WTC11 (cell line): ENCODE data around the gene RNASEL. TPM values are rescaled to one million over a fixed set of nuclear protein-coding genes. Genes with fewer than 3 reads are reported as not detected.
"Not testable (repeated sequence)": the region's sequence is repeated elsewhere in the genome, so short reads cannot be mapped to it uniquely, and the experiment has no call there.

Source experiments
- ATAC-seq: fragments of 200-7000 bp; cut with Tn5 transposase; 2 replicates; pipeline ENCODE4 v1.10.0; 2021; ENCODE audit warnings: mild to moderate bottlenecking, moderate library complexity
- CTCF ChIA-PET: fragments of 300-600 bp; sonication (Branson Sonifier 250); formaldehyde crosslinking; loops from one replicate; lab custom pipeline; 2021; ENCODE audit warnings: antibody characterized with exemption; lab: Charles Lee
- POLR2A ChIA-PET: fragments of 350-600 bp; sonication (Branson Sonifier 250); formaldehyde crosslinking; loops from one replicate; lab custom pipeline; 2021; ENCODE audit warnings: antibody characterized with exemption; lab: Charles Lee
- DNase-seq: peaks from one replicate; pipeline ENCODE4 v3.0.0; 2021; ENCODE audit warnings: low spot score
- H3K27ac Mint-ChIP-seq: 2 replicates; pipeline ENCODE4 v1.8.0; 2021; ENCODE audit warnings: mixed read lengths
- H3K27me3 Mint-ChIP-seq: 2 replicates; pipeline ENCODE4 v1.8.0; 2021; ENCODE audit warnings: low read depth, mild to moderate bottlenecking, moderate library complexity, mixed read lengths
- H3K36me3 Mint-ChIP-seq: 2 replicates; pipeline ENCODE4 v1.8.0; 2021; ENCODE audit warnings: mixed read lengths
- H3K4me1 Mint-ChIP-seq: 2 replicates; pipeline ENCODE4 v1.8.0; 2022; ENCODE audit warnings: mixed read lengths
- H3K4me3 Mint-ChIP-seq: 2 replicates; pipeline ENCODE4 v1.8.0; 2021; ENCODE audit warnings: mild to moderate bottlenecking, moderate library complexity, mixed read lengths
- H3K9me3 Mint-ChIP-seq: 2 replicates; pipeline ENCODE4 v1.8.0; 2021; ENCODE audit warnings: mixed read lengths
- CREB1 ChIP-seq: sonication (generic); formaldehyde crosslinking; IDR thresholded peaks from 2 replicates; pipeline ENCODE4 v1.8.0; 2023; ENCODE audit warnings: mild to moderate bottlenecking, missing genetic modification reagents
- ELF4 ChIP-seq: sonication (generic); formaldehyde crosslinking; IDR thresholded peaks from 2 replicates; pipeline ENCODE4 v1.8.1; 2022; ENCODE audit warnings: low read depth, mild to moderate bottlenecking, moderate library complexity, missing genetic modification reagents
- GRHL2 ChIP-seq: fragments of 250-450 bp; sonication (Bioruptor Pico); IDR thresholded peaks from 2 replicates; pipeline ENCODE4 v1.8.0; 2022; ENCODE audit warnings: mild to moderate bottlenecking, moderate library complexity; ENCODE audit not compliant: insufficient replicate concordance, severe bottlenecking
- GTF2I ChIP-seq: fragments of 250-450 bp; sonication (Bioruptor Pico); conservative IDR thresholded peaks from 2 replicates; pipeline ENCODE4 v1.4.0; 2021; ENCODE audit warnings: mild to moderate bottlenecking
- HMGA2 ChIP-seq: fragments of 250-450 bp; sonication (Bioruptor Pico); IDR thresholded peaks from 2 replicates; pipeline ENCODE4 v1.4.0; 2021; ENCODE audit warnings: mild to moderate bottlenecking, moderate library complexity
- IRF2 ChIP-seq: sonication (generic); formaldehyde crosslinking; IDR thresholded peaks from 2 replicates; pipeline ENCODE4 v1.8.0; 2022; ENCODE audit warnings: low read depth, missing genetic modification reagents, borderline replicate concordance
- JUN ChIP-seq: sonication (generic); formaldehyde crosslinking; IDR thresholded peaks from 2 replicates; pipeline ENCODE4 v1.8.0; 2023; ENCODE audit warnings: mild to moderate bottlenecking, missing genetic modification reagents
- MXD4 ChIP-seq: fragments of 250-450 bp; sonication (Bioruptor Pico); IDR thresholded peaks from 2 replicates; pipeline ENCODE4 v1.8.0; 2021; ENCODE audit warnings: mild to moderate bottlenecking, moderate library complexity, borderline replicate concordance
- MYBL2 ChIP-seq: sonication (generic); formaldehyde crosslinking; IDR thresholded peaks from 2 replicates; pipeline ENCODE4 v1.8.1; 2023; ENCODE audit warnings: mild to moderate bottlenecking, moderate library complexity, missing genetic modification reagents
- TCF7 ChIP-seq: sonication (generic); formaldehyde crosslinking; IDR thresholded peaks from 2 replicates; pipeline ENCODE4 v1.8.0; 2022; ENCODE audit warnings: mild to moderate bottlenecking, low read depth, missing genetic modification reagents, moderate library complexity
- ZNF219 ChIP-seq: sonication (generic); formaldehyde crosslinking; IDR thresholded peaks from 2 replicates; pipeline ENCODE4 v1.8.0; 2023; ENCODE audit warnings: missing genetic modification reagents, mild to moderate bottlenecking, borderline replicate concordance
- ZNF317 ChIP-seq: sonication (generic); formaldehyde crosslinking; IDR thresholded peaks from 2 replicates; pipeline ENCODE4 v1.8.1; 2023; ENCODE audit warnings: low read depth, mild to moderate bottlenecking, moderate library complexity, missing genetic modification reagents, borderline replicate concordance
- total RNA-seq: library from RNA; stranded (reverse); gene quantifications from 3 replicates; pipeline ENCODE4 v1.2.3, GENCODE V29; 2021
- TF ChIP-seq, protein P1 (sequence below): fragments of 250-450 bp; sonication (Bioruptor Pico); IDR thresholded peaks from 2 replicates; pipeline ENCODE4 v1.9.0; 2021; ENCODE audit warnings: mild to moderate bottlenecking, borderline replicate concordance
- TF ChIP-seq, protein P2 (sequence below): sonication (generic); formaldehyde crosslinking; IDR thresholded peaks from 2 replicates; pipeline ENCODE4 v1.8.0; 2022; ENCODE audit warnings: mild to moderate bottlenecking, missing genetic modification reagents
- TF ChIP-seq, protein P3 (sequence below): sonication (generic); formaldehyde crosslinking; IDR thresholded peaks from 2 replicates; pipeline ENCODE4 v1.8.1; 2023; ENCODE audit warnings: mild to moderate bottlenecking, moderate library complexity, missing genetic modification reagents
- TF ChIP-seq, protein P4 (sequence below): sonication (generic); formaldehyde crosslinking; IDR thresholded peaks from 2 replicates; pipeline ENCODE4 v1.8.0; 2023; ENCODE audit warnings: mild to moderate bottlenecking, missing genetic modification reagents
- TF ChIP-seq, protein P5 (sequence below): sonication (generic); formaldehyde crosslinking; IDR thresholded peaks from 2 replicates; pipeline ENCODE4 v1.8.0; 2022; ENCODE audit warnings: mild to moderate bottlenecking, missing genetic modification reagents

The RNASEL gene
- total RNA-seq, 1 experiment from 2014 or later: 0.77 TPM

DNA sequence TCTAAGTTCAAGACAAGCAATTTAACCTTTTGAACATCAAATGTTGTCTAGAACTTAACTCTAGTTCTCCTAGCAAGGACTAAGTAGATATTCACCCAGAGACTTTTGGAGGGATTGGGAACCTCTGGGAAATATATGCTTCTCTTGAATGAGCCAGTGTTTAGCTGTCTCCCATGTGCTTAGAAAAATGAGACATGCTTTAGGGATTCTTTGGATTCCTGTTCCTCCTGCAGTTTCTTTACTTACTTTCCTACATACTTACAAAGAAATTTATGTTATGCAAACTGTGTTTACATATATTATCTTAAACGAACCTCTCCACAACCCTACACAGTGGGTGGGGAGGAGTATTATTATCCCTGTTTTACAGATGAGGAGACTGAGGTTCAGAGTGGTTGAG is 39.2 kb downstream of the RNASEL start:
- no peaks in the 10 kb centered on the region; the same call in 1 of the 2 replicates for H3K36me3 Mint-ChIP-seq
- ChIA-PET POLR2A (no interaction called here), CTCF (no interaction called here)
- no peak for TF ChIP-seq ELF4
- no peak for TF ChIP-seq JUN (CRISPR knock-in tag)
- H3K27ac Mint-ChIP-seq: no peak overlapping the region
- H3K4me1 Mint-ChIP-seq: no peaks in the 10 kb centered on the region
- DNase-seq (no peak), ATAC-seq (no peak)
- peaks cover 20% of the 10 kb centered on the region for H3K9me3 Mint-ChIP-seq
- no peak overlapping the region for H3K4me3 Mint-ChIP-seq
- peaks cover 6% of the 10 kb centered on the region; the same call in 1 of the 2 replicates for H3K27me3 Mint-ChIP-seq

DNA sequence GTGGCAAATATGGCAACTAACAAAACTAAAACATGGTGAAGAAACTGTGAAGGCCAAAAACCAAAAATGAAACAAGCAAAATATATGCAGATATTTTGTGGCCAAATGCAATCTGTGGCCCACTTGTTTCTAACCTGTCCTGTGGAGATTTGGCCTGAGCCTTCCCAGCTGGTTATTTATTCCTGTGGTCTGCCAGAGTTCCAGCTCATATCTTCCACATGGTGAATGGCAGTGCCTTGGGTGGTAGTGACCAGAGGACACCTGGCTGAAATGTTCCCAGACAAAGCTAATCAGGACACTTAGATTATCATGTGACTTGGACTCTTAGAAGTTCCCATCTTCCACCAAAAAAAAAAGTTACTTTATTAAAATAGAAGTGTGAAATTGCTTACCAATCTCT is 39.7 kb downstream of the RNASEL start:
- ChIA-PET CTCF (interaction anchor here (0.6 to 1.1 kb wide), 2 partner anchors 46 to 237 kb away, joined by 3 read pairs; no protein-coding TSS in a partner anchor), POLR2A (no interaction called here)
- ATAC-seq: no peak

DNA sequence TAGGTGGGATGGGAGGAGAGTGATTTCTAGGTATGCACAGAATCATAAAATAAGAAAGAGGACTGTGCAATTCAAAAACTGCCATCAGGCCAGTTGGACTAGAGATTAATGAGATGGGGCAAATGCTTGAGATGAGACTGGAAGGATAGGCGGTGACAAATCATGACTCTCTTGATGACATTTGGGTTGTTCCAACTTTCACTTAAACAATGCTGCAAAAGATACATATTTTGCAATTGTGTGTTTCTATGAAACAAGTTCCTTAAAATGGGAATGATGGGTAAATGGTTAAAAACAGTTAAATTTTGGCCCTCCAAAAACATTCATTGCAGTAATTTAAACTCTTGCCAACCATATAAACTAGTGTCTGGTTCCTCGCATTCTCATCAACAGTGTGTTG is 55.2 kb downstream of the RNASEL start:
- H3K4me3 Mint-ChIP-seq: no peak overlapping the region

More for the DNA sequence above, 39.7 kb downstream of the RNASEL start:
- H3K27ac Mint-ChIP-seq: no peak overlapping the region
- H3K4me1 Mint-ChIP-seq: no peaks in the 10 kb centered on the region
- peaks cover 20% of the 10 kb centered on the region for H3K9me3 Mint-ChIP-seq
- H3K27me3 Mint-ChIP-seq: peaks cover 6% of the 10 kb centered on the region; the same call in 1 of the 2 replicates
- no peak for DNase-seq
- H3K4me3 Mint-ChIP-seq: no peak overlapping the region
- H3K36me3 Mint-ChIP-seq: no peaks in the 10 kb centered on the region; the same call in 1 of the 2 replicates
- no peak for TF ChIP-seq ZNF317 (CRISPR knock-in tag)
- TF ChIP-seq MXD4 (CRISPR knock-in tag): no peak
- TF ChIP-seq, protein P1, sequence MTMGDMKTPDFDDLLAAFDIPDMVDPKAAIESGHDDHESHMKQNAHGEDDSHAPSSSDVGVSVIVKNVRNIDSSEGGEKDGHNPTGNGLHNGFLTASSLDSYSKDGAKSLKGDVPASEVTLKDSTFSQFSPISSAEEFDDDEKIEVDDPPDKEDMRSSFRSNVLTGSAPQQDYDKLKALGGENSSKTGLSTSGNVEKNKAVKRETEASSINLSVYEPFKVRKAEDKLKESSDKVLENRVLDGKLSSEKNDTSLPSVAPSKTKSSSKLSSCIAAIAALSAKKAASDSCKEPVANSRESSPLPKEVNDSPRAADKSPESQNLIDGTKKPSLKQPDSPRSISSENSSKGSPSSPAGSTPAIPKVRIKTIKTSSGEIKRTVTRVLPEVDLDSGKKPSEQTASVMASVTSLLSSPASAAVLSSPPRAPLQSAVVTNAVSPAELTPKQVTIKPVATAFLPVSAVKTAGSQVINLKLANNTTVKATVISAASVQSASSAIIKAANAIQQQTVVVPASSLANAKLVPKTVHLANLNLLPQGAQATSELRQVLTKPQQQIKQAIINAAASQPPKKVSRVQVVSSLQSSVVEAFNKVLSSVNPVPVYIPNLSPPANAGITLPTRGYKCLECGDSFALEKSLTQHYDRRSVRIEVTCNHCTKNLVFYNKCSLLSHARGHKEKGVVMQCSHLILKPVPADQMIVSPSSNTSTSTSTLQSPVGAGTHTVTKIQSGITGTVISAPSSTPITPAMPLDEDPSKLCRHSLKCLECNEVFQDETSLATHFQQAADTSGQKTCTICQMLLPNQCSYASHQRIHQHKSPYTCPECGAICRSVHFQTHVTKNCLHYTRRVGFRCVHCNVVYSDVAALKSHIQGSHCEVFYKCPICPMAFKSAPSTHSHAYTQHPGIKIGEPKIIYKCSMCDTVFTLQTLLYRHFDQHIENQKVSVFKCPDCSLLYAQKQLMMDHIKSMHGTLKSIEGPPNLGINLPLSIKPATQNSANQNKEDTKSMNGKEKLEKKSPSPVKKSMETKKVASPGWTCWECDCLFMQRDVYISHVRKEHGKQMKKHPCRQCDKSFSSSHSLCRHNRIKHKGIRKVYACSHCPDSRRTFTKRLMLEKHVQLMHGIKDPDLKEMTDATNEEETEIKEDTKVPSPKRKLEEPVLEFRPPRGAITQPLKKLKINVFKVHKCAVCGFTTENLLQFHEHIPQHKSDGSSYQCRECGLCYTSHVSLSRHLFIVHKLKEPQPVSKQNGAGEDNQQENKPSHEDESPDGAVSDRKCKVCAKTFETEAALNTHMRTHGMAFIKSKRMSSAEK: no peak

DNA sequence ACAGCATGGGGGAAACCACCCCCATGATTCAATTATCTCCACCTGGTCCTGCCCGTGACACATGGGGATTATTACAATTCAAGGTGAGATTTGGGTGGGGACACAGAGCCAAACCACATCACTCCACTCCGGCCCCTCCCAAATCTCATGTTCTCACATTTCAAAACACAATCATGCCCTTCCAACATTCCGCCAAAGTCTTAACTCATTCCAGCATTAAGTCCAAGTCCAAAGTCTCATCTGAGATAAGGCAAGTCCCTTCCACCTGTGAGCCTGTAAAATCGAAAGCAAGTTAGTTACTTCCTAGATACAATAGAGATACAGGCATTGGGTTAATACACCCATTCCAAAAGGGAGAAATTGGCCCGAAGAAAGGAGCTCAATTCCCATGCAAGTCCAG is 60.9 kb downstream of the RNASEL start:
- CTCF ChIA-PET, H3K4me3 Mint-ChIP-seq, H3K36me3 Mint-ChIP-seq, H3K4me1 Mint-ChIP-seq, H3K27ac Mint-ChIP-seq, POLR2A ChIA-PET, H3K27me3 Mint-ChIP-seq, DNase-seq, ATAC-seq: not testable (repeated sequence)
- H3K9me3 Mint-ChIP-seq: peaks cover 15% of the 10 kb centered on the region

More for the DNA sequence above, 55.2 kb downstream of the RNASEL start:
- TF ChIP-seq GTF2I: no peak
- TF ChIP-seq, protein P2, sequence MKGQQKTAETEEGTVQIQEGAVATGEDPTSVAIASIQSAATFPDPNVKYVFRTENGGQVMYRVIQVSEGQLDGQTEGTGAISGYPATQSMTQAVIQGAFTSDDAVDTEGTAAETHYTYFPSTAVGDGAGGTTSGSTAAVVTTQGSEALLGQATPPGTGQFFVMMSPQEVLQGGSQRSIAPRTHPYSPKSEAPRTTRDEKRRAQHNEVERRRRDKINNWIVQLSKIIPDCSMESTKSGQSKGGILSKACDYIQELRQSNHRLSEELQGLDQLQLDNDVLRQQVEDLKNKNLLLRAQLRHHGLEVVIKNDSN (CRISPR knock-in tag): no peak
- no peak for TF ChIP-seq GRHL2
- no peak for TF ChIP-seq MYBL2 (CRISPR knock-in tag)
- TF ChIP-seq, protein P3, sequence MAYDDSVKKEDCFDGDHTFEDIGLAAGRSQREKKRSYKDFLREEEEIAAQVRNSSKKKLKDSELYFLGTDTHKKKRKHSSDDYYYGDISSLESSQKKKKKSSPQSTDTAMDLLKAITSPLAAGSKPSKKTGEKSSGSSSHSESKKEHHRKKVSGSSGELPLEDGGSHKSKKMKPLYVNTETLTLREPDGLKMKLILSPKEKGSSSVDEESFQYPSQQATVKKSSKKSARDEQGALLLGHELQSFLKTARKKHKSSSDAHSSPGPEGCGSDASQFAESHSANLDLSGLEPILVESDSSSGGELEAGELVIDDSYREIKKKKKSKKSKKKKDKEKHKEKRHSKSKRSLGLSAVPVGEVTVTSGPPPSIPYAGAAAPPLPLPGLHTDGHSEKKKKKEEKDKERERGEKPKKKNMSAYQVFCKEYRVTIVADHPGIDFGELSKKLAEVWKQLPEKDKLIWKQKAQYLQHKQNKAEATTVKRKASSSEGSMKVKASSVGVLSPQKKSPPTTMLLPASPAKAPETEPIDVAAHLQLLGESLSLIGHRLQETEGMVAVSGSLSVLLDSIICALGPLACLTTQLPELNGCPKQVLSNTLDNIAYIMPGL (CRISPR knock-in tag): no peak
- no peak for TF ChIP-seq IRF2 (CRISPR knock-in tag)
- TF ChIP-seq HMGA2 (CRISPR knock-in tag): no peak
- TF ChIP-seq, protein P4, sequence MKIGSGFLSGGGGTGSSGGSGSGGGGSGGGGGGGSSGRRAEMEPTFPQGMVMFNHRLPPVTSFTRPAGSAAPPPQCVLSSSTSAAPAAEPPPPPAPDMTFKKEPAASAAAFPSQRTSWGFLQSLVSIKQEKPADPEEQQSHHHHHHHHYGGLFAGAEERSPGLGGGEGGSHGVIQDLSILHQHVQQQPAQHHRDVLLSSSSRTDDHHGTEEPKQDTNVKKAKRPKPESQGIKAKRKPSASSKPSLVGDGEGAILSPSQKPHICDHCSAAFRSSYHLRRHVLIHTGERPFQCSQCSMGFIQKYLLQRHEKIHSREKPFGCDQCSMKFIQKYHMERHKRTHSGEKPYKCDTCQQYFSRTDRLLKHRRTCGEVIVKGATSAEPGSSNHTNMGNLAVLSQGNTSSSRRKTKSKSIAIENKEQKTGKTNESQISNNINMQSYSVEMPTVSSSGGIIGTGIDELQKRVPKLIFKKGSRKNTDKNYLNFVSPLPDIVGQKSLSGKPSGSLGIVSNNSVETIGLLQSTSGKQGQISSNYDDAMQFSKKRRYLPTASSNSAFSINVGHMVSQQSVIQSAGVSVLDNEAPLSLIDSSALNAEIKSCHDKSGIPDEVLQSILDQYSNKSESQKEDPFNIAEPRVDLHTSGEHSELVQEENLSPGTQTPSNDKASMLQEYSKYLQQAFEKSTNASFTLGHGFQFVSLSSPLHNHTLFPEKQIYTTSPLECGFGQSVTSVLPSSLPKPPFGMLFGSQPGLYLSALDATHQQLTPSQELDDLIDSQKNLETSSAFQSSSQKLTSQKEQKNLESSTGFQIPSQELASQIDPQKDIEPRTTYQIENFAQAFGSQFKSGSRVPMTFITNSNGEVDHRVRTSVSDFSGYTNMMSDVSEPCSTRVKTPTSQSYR (CRISPR knock-in tag): no peak
- TF ChIP-seq, protein P5, sequence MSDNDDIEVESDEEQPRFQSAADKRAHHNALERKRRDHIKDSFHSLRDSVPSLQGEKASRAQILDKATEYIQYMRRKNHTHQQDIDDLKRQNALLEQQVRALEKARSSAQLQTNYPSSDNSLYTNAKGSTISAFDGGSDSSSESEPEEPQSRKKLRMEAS (CRISPR knock-in tag): no peak
- TF ChIP-seq CREB1 (CRISPR knock-in tag): no peak
- TF ChIP-seq ZNF219 (CRISPR knock-in tag): no peak
- no peak for TF ChIP-seq TCF7 (CRISPR knock-in tag)
- TF ChIP-seq, all 79 proteins: peak for 0
- ChIA-PET CTCF (no interaction called here), POLR2A (no interaction called here)
- Mint-ChIP-seq H3K36me3 (no peaks in the 10 kb centered on the region), H3K27me3 (no peaks in the 10 kb centered on the region; the same call in 1 of the 2 replicates), H3K4me1 (peaks cover 10% of the 10 kb centered on the region), H3K27ac (no peak overlapping the region), H3K9me3 (no peaks in the 10 kb centered on the region)
- DNase-seq (no peak), ATAC-seq (no peak)
